MM.1S (cell line): ENCODE measurements around the gene CACNA1C.

Experiments
- CTCF ChIP-seq: fragments of 300-600 bp; sonication (generic); IDR thresholded peaks from 2 replicates; pipeline ENCODE4 v1.5.1; 2016; ENCODE audit warnings: antibody characterized with exemption, low read length, mixed read lengths
- EZH2 ChIP-seq: fragments of 300-600 bp; sonication (generic); optimal IDR thresholded peaks from 2 replicates; pipeline ENCODE3; 2017; ENCODE audit warnings: low read depth, mild to moderate bottlenecking, antibody characterized with exemption, low read length, mixed read lengths
- EZH2phosphoT487 ChIP-seq: fragments of 300-600 bp; sonication (generic); IDR thresholded peaks from 2 replicates; pipeline ENCODE4 v1.6.1; 2018; ENCODE audit warnings: antibody characterized with exemption, low read length

GRCh38 chr12:2285462-2285861, 232.7 kb downstream of the CACNA1C start:
- TF ChIP-seq CTCF (no peak), EZH2 (no peak), EZH2phosphoT487 (no peak)
